ENCODE data around the gene CLCN2. TPM values are rescaled to one million over a fixed set of nuclear protein-coding genes. Genes with fewer than 3 reads are reported as not detected.

CLCN2 gene
- total RNA-seq, 1 experiment from 2014 or later = 13.0 TPM

DNA sequence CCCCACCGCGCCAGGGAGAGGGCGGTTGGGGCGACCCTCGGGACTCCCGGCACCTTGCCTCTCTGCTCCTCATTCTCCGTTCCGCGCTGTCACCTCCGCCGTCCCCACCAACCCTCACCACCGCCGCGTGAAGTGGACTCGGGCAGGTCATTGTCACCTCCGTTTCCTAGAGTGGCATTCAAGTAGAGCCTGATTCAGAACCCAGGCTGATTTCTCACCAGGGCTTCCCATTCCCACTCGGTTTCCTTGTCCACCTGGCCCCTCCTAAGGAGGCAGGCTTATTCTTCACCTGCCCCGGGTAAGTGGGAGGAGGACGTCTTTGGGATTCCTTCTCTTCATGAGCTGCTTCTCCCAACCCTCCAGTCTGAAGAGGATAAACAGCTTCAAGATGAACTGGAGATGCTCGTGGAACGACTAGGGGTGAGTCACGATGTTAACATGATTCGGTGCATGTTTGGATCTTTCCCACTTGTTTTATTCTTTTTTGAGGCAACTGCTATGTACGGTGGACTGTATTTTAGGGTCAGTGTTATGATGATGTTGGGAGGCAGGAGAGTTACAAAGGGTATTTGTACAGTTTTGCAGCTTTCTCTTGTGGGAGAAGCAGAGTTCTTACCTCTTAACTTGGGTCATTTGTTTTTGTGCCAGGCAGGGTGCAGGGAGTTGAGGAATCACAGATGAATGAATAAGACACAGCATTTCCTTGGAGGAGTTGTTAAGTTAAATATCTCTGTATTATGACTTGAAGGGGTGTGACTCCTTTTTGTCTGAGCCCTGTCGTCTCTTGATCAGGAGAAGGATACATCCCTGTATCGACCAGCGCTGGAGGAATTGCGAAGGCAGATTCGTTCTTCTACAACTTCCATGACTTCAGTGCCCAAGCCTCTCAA, 61.7 kb downstream of the CLCN2 start:
- peak; percentile 50 for DNase-seq
- POLR2A ChIA-PET (ENCODE audit: unreplicated experiment) = interaction anchor here (0.6 kb wide), 1 partner anchor 54 kb away, joined by 3 read pairs; no protein-coding TSS in a partner anchor

DNA sequence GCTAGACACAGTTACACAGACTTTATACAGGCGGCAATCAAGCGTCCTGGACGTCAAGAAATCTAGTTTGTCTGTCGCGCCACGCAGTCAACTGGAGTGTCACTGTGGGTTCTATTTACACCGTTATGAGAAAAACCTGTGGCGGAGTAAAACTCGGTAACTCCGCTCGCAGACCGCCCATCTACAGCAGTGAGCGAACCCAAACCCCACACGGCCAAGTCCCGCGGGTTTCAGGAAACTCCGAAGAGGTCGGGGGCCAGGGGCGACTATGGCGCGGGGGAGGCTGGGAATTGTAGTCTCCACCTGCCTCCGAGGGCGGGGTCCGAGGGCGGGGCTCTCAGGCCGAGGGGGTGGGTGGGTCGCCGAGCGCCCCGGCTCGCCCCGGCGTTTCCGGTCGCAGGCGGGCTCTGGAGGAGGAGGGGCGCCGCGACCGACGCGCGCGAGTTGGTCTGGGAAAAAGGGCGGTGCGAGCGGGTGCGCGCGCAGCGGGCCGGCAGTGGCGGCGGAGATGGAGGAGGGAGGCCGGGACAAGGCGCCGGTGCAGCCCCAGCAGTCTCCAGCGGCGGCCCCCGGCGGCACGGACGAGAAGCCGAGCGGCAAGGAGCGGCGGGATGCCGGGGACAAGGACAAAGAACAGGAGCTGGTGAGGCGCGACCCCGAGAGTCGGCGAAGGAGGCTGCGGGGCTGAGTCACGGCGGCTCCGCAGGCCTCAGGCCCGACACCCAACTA, 62.5 kb downstream of the CLCN2 start, which contains the start of gene PSMD2:
Gene PSMD2 (plus strand): TSS at position 483 of the 729 bp plus-strand sequence. CDS start 26 bp downstream, at position 509.
- Histone ChIP-seq H3K9ac (ENCODE audit: low read length) (peak within 1 kb of the TSS; percentile 98), H3K9me3 (ENCODE audit: low read length) (no peaks in the 10 kb centered on the region), H3F3A (ENCODE audit: low read length, unreplicated experiment) (no peaks in the 10 kb centered on the region), H3K4me1 (ENCODE audit: insufficient read depth, low read length) (peaks cover 20% of the 10 kb centered on the region), H2AFZ (ENCODE audit: low read length) (peak within 1 kb of the TSS; percentile 98), H3K36me3 (ENCODE audit: low read depth, low read length) (peaks cover 36% of the 10 kb centered on the region), H3K9me2 (replicated peaks; ENCODE audit: low read length) (no peaks in the 10 kb centered on the region), H4K20me1 (ENCODE audit: low read length) (peaks cover 35% of the 10 kb centered on the region), H3K27ac (ENCODE audit: low read length) (peak within 1 kb of the TSS; percentile 80), H3K79me2 (ENCODE audit: low read length) (peaks cover 49% of the 10 kb centered on the region), H3K4me2 (ENCODE audit: low read length) (peak within 1 kb of the TSS; percentile 94), H3K27me3 (ENCODE audit: low read length) (no peaks in the 10 kb centered on the region), H3K4me3 (ENCODE audit: low read length) (peak within 1 kb of the TSS; percentile 100)
- DNase-seq = peak; percentile 97
- no TSS peak for BruUV-seq (replicated peaks)
- TF ChIP-seq EZH2 (IDR thresholded peaks at IDR 0.05; ENCODE audit: low read length, unreplicated experiment) = no peak
- TF ChIP-seq, protein P1, sequence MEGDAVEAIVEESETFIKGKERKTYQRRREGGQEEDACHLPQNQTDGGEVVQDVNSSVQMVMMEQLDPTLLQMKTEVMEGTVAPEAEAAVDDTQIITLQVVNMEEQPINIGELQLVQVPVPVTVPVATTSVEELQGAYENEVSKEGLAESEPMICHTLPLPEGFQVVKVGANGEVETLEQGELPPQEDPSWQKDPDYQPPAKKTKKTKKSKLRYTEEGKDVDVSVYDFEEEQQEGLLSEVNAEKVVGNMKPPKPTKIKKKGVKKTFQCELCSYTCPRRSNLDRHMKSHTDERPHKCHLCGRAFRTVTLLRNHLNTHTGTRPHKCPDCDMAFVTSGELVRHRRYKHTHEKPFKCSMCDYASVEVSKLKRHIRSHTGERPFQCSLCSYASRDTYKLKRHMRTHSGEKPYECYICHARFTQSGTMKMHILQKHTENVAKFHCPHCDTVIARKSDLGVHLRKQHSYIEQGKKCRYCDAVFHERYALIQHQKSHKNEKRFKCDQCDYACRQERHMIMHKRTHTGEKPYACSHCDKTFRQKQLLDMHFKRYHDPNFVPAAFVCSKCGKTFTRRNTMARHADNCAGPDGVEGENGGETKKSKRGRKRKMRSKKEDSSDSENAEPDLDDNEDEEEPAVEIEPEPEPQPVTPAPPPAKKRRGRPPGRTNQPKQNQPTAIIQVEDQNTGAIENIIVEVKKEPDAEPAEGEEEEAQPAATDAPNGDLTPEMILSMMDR (conservative IDR thresholded peaks at IDR 0.05; ENCODE audit: low read depth, low read length) = no peak
- no peak for TF ChIP-seq EZH2phosphoT487 (IDR thresholded peaks at IDR 0.05; ENCODE audit: borderline replicate concordance, low read length)
- intact Hi-C loops (cut with micrococcal nuclease) = loop anchor here (1.0 to 2.0 kb wide), 4 partner anchors 15 to 125 kb away; partner anchors contain the start of genes ALG3, AP2M1, EEF1AKMT4 and EIF4G1
- peak; percentile 89 for ATAC-seq
- CTCF ChIA-PET = no interaction called here
- POLR2A ChIA-PET (ENCODE audit: unreplicated experiment) = interaction anchor here (0.6 kb wide), 1 partner anchor 55 kb away, joined by 3 read pairs; no protein-coding TSS in a partner anchor

More for the DNA sequence above, 61.7 kb downstream of the CLCN2 start:
- H3K9me2 ChIP-seq (replicated peaks; ENCODE audit: low read length) = no peaks in the 10 kb centered on the region
- H3K79me2 ChIP-seq (ENCODE audit: low read length) = peaks cover 57% of the 10 kb centered on the region
- peak overlapping the region; percentile 44; the same call in 1 of the 2 replicates for H2AFZ ChIP-seq (ENCODE audit: low read length)
- H3K4me3 ChIP-seq (ENCODE audit: low read length) = peak overlapping the region; percentile 100
- intact Hi-C loops (cut with micrococcal nuclease) = loop anchor here (1.0 to 2.0 kb wide), 4 partner anchors 15 to 125 kb away; partner anchors contain the start of genes ALG3, AP2M1, EEF1AKMT4 and EIF4G1
- CTCF ChIA-PET = interaction anchor here (0.8 kb wide), 1 partner anchor 72 kb away, joined by 3 read pairs; no protein-coding TSS in a partner anchor
- peak overlapping the region; percentile 80 for H3K27ac ChIP-seq (ENCODE audit: low read length)
- peak overlapping the region; percentile 98 for H3K9ac ChIP-seq (ENCODE audit: low read length)
- peak; percentile 15 for ATAC-seq
- no peaks in the 10 kb centered on the region for H3F3A ChIP-seq (ENCODE audit: low read length, unreplicated experiment)
- TF ChIP-seq EZH2 (IDR thresholded peaks at IDR 0.05; ENCODE audit: low read length, unreplicated experiment) = no peak
- TF ChIP-seq, protein P1 (conservative IDR thresholded peaks at IDR 0.05; ENCODE audit: low read depth, low read length) = no peak
- no peak for TF ChIP-seq EZH2phosphoT487 (IDR thresholded peaks at IDR 0.05; ENCODE audit: borderline replicate concordance, low read length)
- H3K4me1 ChIP-seq (ENCODE audit: insufficient read depth, low read length) = peaks cover 20% of the 10 kb centered on the region
- H3K9me3 ChIP-seq (ENCODE audit: low read length) = no peaks in the 10 kb centered on the region
- H4K20me1 ChIP-seq (ENCODE audit: low read length) = peaks cover 43% of the 10 kb centered on the region
- H3K36me3 ChIP-seq (ENCODE audit: low read depth, low read length) = peaks cover 44% of the 10 kb centered on the region
- H3K4me2 ChIP-seq (ENCODE audit: low read length) = peak overlapping the region; percentile 87
- TSS peak; percentile 59 for BruUV-seq (replicated peaks)
- H3K27me3 ChIP-seq (ENCODE audit: low read length) = no peaks in the 10 kb centered on the region

Measured in PC-3 (cell line).